Type B pancreatic cell (in vitro differentiated cells): Measurements from ENCODE around the gene MLN. TPM values are rescaled to one million over a fixed set of nuclear protein-coding genes. Genes with fewer than 3 reads are reported as not detected.

Experiments
- DNase-seq: peaks from one replicate; pipeline ENCODE4 v3.0.0; 2021; ENCODE audit warnings: mixed read lengths; ENCODE audit not compliant: unreplicated experiment; ENCODE audit errors: extremely low spot score
- H3K27ac Mint-ChIP-seq: 2 replicates; pipeline ENCODE4 v1.8.0; 2021; ENCODE audit warnings: mild to moderate bottlenecking, mixed read lengths
- H3K27me3 Mint-ChIP-seq: 2 replicates; pipeline ENCODE4 v1.8.0; 2021; ENCODE audit warnings: mixed read lengths
- H3K36me3 Mint-ChIP-seq: 2 replicates; pipeline ENCODE4 v1.8.0; 2021; ENCODE audit warnings: mixed read lengths
- H3K4me1 Mint-ChIP-seq: one replicate; pipeline ENCODE4 v1.8.0; 2021; ENCODE audit warnings: mixed read lengths; ENCODE audit not compliant: unreplicated experiment
- H3K4me3 Mint-ChIP-seq: 2 replicates; pipeline ENCODE4 v1.8.0; 2021; ENCODE audit warnings: mild to moderate bottlenecking, mixed read lengths
- H3K9me3 Mint-ChIP-seq: 2 replicates; pipeline ENCODE4 v1.8.0; 2021; ENCODE audit warnings: mixed read lengths
- CTCF ChIP-seq: fragments of 200-600 bp; sonication (generic); conservative IDR thresholded peaks from 2 replicates; pipeline ENCODE4 v1.5.0; 2021; ENCODE audit warnings: antibody characterized with exemption, mild to moderate bottlenecking
- total RNA-seq: library from RNA; stranded (reverse); gene quantifications from 2 replicates; pipeline ENCODE4 v1.2.1, GENCODE V29; 2021; ENCODE audit warnings: low replicate concordance

MLN gene
- total RNA-seq, 1 donor from 2014 or later, result 0.65 TPM

DNA sequence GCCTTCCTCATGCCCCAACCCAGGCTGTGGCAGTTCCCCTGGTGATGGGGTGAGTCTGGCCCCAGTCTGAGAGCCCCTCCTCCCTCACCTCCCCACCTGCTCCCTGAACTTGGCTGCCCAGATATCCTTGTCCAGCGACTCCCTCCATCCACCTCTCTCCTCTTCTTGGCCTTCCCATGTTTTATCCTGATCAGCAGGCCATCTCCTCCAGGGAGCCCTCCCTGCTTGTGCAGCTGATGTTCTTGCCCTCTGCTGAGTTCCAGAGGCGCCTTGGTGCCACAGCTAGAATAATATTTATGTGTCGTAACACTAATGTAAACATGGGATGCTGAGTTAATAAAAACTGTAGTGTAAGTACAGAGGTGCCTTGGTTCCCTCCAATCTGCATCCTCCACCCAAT lies 46.7 kb downstream of the MLN start:
- no peak for DNase-seq
- Mint-ChIP-seq H3K36me3 (no peaks in the 10 kb centered on the region), H3K27ac (no peak overlapping the region), H3K27me3 (no peaks in the 10 kb centered on the region), H3K4me1 (peaks cover 11% of the 10 kb centered on the region), H3K9me3 (no peaks in the 10 kb centered on the region), H3K4me3 (no peak overlapping the region)
- no peak for TF ChIP-seq CTCF

- Mint-ChIP-seq H3K27ac (no peak overlapping the region), H3K27me3 (no peaks in the 10 kb centered on the region), H3K4me1 (peaks cover 10% of the 10 kb centered on the region), H3K9me3 (no peaks in the 10 kb centered on the region), H3K4me3 (no peak overlapping the region), H3K36me3 (no peaks in the 10 kb centered on the region)
- no peak for DNase-seq
- no peak for TF ChIP-seq CTCF
These were observed 47.4 kb downstream of the MLN start for GRCh38 chr6:33756211-33756954.

DNA sequence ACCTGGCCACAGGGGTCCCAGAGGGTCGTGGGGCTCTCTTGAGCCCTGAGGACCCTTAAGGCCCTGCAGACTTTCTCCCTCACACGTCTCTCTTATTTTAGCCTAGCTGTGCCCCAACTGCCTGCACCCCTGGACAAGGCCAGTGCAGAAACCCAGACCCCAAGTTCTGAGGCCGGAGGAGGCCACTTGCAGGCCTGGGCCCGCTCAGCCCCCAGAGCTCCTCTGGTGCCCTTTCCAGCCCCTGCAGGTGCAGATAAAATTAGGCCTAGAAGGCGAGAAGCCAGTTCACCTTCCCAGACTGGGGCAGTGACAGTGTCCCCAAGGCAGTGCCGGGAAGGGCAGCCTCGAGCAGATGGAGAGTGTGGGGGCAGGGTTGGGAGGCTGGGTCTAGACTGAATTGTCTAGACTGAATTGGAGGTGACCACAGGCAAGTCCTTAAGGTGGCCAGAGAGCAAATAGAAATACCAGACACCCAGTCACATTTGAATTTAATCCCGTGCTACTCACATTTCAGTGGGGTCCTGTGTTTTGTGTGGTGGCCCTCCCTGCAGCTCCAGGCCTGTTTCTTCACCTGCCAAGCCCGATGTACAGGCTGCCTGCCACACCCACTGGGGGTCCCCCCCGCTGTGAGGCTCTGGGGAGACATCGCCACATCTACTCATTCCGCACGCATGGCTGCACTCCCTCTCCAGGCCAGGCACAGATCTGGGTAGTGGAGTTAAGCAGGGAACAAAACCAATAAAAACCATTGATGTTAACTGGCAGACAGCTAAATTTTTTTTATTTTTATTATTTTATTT lies 48.5 kb downstream of the MLN start:
- no peak for DNase-seq
- H3K27me3 Mint-ChIP-seq, result no peaks in the 10 kb centered on the region
- H3K9me3 Mint-ChIP-seq, result no peaks in the 10 kb centered on the region
- H3K27ac Mint-ChIP-seq, result no peak overlapping the region
- H3K36me3 Mint-ChIP-seq, result no peaks in the 10 kb centered on the region
- H3K4me1 Mint-ChIP-seq, result peaks cover 11% of the 10 kb centered on the region
- TF ChIP-seq CTCF, result no peak
- H3K4me3 Mint-ChIP-seq, result no peak overlapping the region

DNA sequence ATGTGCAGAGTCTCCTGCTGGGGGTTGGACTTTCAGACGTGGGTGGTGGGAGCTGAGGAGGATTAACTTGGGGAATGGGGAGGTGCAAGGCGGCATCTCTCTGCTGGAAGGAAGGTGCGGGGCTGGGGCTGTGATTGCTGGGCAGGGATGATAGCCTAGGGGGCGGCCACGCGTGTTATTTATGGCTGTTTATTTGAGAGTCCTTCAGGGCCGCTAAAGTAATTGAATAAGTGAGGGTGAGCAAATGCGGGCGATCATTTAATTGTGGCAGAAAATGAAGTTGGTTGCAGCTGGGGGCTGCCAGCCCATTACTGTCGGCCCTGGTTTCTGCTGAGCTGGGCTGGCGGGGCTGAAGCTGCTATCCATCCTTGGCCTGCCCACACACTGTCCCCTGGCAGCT lies 49.6 kb downstream of the MLN start:
- DNase-seq, result no peak
- Mint-ChIP-seq H3K27ac (no peak overlapping the region), H3K27me3 (no peaks in the 10 kb centered on the region), H3K4me3 (no peak overlapping the region), H3K9me3 (no peaks in the 10 kb centered on the region), H3K36me3 (no peaks in the 10 kb centered on the region), H3K4me1 (peaks cover 19% of the 10 kb centered on the region)
- TF ChIP-seq CTCF, result no peak

DNA sequence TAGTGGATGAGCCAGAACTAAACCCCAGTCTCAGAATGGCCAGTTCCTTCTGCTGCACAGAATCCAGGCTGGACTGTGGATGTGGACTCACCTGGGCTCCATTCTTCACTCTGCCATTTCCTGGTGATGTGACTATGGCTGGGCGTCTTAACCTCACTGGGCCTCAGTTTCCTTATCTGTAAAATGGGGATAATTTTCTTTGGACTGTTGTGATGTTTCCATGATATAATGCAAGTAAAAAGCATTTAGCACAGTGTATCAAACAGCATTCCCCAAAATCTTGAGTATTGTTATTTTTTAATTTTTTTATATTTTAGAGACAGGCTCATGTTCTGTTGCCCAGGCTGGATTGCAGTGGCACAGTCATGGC lies 51.2 kb downstream of the MLN start:
- Mint-ChIP-seq H3K27ac (no peak overlapping the region), H3K36me3 (no peaks in the 10 kb centered on the region), H3K9me3 (no peaks in the 10 kb centered on the region), H3K27me3 (no peaks in the 10 kb centered on the region), H3K4me3 (no peak overlapping the region), H3K4me1 (peaks cover 25% of the 10 kb centered on the region)
- TF ChIP-seq CTCF, result no peak
- DNase-seq, result no peak
